ENCODE results near the gene RIBC2.
"Not testable (repeated sequence)": the region's sequence is repeated elsewhere in the genome, so short reads cannot be mapped to it uniquely, and the experiment has no call there.

RIBC2 gene, protein sequence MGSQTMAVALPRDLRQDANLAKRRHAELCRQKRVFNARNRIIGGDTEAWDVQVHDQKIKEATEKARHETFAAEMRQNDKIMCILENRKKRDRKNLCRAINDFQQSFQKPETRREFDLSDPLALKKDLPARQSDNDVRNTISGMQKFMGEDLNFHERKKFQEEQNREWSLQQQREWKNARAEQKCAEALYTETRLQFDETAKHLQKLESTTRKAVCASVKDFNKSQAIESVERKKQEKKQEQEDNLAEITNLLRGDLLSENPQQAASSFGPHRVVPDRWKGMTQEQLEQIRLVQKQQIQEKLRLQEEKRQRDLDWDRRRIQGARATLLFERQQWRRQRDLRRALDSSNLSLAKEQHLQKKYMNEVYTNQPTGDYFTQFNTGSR

DNA sequence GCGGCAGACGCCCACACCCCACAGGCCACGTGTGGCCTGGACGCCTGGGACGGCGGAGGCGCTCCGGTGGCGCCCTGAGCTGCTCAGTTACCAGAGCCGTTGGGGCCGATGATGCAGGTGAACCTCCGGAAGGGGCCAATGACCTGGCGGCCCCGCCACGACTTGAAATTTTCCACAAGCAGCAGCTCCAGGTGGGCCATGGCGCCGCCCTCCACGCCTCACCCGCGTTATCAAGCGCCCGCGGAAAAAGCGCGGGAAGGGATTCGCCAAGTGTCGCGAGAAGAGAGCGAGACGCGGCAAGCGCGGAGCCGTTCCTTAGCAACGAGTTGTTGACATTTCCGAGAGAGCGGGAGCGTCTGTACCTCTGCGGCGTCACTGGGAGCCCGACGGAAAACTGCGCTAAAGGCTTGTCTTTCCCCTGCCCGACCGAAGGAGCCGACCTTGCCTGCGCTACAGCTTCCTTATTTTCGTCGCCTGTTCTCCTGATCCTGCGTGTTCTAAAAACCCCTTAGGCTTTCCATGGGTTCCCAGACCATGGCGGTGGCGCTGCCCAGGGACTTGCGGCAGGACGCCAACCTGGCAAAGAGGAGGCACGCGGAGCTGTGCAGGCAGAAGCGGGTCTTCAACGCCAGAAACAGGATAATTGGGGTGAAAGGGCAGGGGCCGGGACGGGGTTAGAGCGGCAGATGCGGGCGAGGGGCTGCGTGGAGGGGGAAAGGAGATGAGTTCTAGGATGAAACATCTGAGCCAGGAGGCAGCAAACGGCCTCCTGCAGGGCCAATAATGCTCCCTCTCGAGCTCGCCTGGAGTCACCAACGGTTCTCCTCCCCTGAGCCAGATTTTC is at the start of gene RIBC2, which contains the start of gene SMC1B:
Gene RIBC2, plus strand, starts transcription at position 326 of the 844 bp plus-strand sequence. Its CDS starts 194 bp downstream, at position 520.
Gene SMC1B, minus strand, starts transcription at position 232 of the 844 bp plus-strand sequence. Its CDS starts 32 bp downstream, at position 200.
- DNase-seq (ENCODE audit: low read depth): peak; percentile 32

DNA sequence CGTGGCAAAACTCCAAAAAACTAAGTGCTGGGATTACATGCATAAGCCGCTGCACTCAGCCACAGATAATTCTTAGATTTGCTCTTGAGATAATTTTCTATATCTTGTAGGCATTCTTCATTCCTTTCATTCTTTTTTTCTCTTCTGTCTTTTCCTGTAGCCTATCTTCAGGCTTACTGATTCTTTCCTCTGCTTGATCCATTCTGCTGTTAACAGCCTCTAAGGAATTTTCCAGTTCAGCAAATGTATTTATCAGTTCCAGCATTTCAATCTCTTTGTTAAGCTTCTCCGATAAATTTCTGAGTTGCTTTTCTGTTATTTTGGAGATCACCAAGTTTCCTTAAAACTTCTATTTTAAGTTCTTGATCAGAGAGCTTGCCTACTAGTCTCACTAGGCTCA is 46.8 kb upstream of the RIBC2 start:
- no peak for DNase-seq (ENCODE audit: low read depth)

GRCh38 chr22:45373592-45373991 is 39.9 kb upstream of the RIBC2 start:
- not testable (repeated sequence) for DNase-seq (ENCODE audit: low read depth)

DNA sequence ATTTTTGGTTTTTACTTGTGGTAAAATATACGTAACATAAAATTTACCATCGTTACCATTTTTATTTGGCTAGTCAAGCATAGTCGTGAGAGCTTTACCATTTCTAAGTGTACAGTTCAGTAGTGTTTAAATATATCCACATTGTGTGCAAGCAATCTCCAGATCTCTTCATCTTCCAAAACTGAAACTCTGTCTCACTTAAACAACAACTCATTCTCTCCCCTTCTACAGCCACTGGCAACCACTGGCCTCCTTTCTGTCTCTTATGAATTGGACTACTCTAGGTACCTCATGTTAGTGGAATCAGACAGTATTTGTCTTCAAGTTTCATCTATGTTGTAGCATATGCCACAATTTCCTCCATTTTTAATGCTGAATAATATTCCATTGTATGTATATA is 37.5 kb upstream of the RIBC2 start:
- no peak for DNase-seq (ENCODE audit: low read depth)

- no peak for DNase-seq (ENCODE audit: low read depth)
Measured at GRCh38 chr22:45376703-45377102, 36.8 kb upstream of the RIBC2 start.

DNA sequence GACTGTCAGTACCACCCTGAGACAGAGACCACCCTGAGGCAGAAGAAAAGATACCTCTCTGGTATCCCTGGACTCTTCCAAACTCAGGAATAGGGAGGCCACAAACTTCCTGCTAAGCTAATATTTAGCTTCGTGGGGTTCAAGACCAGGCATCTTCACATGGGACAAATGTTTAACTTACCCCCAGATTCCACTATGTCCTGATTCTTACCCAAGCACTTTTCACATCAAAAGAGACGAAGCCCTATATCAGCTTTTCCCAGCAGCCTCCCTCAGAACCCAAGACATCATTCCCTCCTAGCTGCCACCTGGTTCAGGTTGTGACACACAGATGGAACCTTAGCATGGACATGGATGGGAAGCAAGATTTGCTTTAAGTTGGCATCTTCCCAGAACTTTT is 32.1 kb upstream of the RIBC2 start:
- no peak for DNase-seq (ENCODE audit: low read depth)

GRCh38 chr22:45389546-45389945 is 23.9 kb upstream of the RIBC2 start:
- no peak for DNase-seq (ENCODE audit: low read depth)

- no peak for DNase-seq (ENCODE audit: low read depth)
Measured at GRCh38 chr22:45397806-45398205, 15.7 kb upstream of the RIBC2 start.

- no peak for DNase-seq (ENCODE audit: low read depth)
Measured at GRCh38 chr22:45398214-45398613, 15.3 kb upstream of the RIBC2 start.

DNA sequence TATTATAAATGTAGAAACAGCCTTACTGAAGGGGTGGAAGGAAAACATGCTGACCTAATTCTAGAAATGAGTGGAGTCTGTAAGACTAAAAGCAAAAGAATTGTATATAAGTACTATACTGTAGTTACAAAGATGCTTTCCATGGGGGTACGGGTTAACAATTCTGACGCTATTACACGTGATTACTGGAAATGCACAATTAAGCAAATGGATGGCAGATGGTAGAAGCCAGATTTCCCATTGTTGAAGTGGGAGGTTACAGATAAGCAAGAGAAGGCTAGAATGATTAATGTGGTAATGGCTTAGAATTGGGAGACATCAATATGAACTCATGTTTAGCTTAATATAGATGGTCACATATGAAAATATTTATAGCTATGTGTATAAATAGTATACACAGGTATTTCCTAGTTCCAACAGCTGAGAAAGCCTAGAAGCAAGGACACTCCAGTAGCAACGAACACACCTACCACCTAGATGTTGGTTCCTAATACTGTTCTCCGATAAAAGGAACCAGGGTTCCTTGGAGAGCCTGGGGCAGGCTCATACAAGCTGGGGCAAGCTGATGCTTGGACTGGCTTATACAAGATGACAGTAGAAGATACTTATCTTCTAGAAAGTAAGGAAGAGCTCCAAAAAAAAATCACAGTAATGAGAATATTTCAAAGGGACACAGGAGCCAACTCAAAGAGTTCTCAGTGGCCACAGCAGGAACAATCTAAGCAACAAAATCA is 13.6 kb upstream of the RIBC2 start:
- no peak for DNase-seq (ENCODE audit: low read depth)

- DNase-seq (ENCODE audit: low read depth): no peak
Measured at GRCh38 chr22:45402466-45402985, 11.0 kb upstream of the RIBC2 start.

- no peak for DNase-seq (ENCODE audit: low read depth)
Measured at GRCh38 chr22:45407793-45408192, 5.7 kb upstream of the RIBC2 start.

DNA sequence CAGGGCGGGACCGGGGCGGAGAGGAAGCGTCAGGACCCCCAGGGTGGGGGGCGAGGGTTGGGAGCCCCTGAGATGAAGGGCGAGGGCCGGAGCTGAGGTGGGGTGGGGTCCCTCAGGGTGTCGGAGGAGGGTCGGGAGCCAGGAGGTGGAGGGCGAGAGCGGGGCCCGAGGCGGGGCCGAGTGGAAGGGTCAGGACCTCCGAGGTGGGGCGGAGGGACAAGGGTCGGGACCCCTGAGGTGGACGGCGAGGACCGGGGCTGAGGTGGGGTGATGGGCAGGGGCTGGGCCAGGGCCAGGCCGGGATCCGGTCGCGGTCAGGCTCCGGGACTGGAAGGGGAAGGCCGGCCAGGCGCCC is 503 bp upstream of the RIBC2 start:
- DNase-seq (ENCODE audit: low read depth): no peak

GRCh38 chr22:45418056-45418769 is 4.7 kb downstream of the RIBC2 start:
- DNase-seq (ENCODE audit: low read depth): no peak

- no peak for DNase-seq (ENCODE audit: low read depth)
Measured at GRCh38 chr22:45418770-45419138, 5.3 kb downstream of the RIBC2 start.

DNA sequence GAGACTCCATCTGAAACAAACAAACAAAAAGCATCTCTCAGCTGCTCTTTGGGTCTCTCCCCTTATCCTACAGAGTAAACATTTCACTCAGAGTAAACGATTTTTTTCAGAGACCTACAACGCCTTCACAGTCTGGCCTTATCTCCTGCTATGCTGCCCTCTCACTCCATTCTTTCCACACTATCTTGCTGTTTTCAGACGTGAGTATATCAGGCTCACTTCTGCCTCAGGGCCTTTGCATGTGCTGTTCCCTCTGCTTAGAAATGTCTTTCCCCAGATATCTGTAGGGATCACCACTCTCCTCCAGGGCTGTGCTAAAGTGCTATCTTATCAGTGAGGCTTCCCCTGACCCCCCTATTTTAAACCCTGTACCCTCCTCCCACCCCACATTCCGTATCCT is 6.5 kb downstream of the RIBC2 start:
- no peak for DNase-seq (ENCODE audit: low read depth)

DNA sequence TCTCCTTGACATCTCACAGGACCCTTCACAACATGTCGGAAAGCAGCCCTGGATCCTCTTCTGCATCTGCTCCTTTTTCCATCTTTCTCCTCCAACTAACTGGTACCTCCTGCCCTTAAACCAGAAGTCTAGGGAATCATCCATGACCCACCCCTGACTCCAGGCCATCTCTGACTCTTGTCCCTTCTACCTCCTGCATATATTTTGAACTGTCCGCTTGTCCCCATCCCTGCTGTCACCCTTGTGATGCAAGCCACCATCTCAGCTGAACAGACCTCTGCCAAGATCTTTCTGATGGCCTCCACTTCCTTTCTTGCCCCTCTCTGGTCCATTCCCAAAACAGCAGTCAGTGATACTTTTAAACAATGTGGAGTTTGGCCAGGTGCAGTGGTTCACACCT is 7.0 kb downstream of the RIBC2 start:
- no peak for DNase-seq (ENCODE audit: low read depth)

GRCh38 chr22:45421349-45422055 is 8.0 kb downstream of the RIBC2 start:
- DNase-seq (ENCODE audit: low read depth): no peak

DNA sequence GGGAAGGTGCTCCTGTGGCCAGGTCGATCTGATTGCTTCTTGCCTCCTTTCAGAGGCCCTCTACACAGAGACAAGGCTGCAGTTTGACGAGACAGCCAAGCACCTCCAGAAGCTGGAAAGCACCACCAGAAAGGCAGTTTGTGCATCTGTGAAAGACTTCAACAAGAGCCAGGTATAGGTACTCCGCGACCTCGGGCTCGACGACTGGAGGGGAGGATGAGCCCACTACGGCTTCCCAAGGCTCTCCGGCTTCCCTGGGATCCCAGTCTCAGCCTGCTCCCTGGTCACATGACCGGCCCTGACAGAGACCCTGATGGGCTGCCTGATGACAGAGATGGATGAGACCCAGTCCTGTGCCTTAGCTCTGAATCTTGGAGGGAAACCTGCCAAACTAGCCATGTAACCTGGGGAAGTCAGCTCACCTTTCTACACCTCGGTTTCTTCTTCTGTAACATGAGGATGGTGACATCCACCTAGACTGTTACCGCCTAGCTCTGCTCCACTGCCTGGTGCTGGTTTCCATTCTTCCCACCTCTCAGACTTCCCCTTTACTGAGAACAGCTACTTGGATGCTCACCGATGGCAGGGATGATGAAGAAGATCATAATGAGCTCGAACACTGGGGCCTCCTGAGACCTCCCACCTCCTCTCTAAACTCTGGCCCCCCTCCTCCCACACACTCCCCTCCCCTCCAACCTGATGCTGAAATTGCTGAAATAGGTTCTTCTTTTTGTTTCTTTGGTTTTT is 8.9 kb downstream of the RIBC2 start:
- DNase-seq (ENCODE audit: low read depth): no peak

DNA sequence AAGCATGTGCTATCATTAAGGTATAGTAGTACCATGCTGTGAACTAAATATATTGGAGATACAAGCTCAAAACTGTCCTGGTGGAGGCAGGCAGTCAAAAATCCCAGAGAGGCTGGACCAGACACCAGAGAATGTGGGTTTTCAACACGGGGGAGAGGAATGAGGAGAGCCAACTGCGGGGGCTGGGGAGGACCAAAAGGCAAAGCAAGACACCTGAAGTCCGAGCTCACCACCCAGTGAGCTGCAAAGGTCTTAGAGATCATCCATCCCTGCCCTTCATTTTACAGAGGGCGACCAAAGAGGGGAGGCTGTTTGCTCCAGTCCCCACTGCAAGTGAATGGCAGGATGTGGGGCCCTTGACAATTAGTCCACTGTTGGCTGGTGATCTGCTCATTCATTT is 10.0 kb downstream of the RIBC2 start:
- no peak for DNase-seq (ENCODE audit: low read depth)
